OCI-LY3 (cell line): ENCODE results near the gene SYNGR2.

ENCODE experiments used
- CTCF ChIP-seq: fragments of 200-600, 300-600 bp; sonication (generic); IDR thresholded peaks from 2 replicates; pipeline ENCODE4 v1.5.1; 2014; ENCODE audit warnings: antibody characterized with exemption, low read length, low read depth
- EZH2phosphoT487 ChIP-seq: fragments of 200-600 bp; shearing (Covaris generic); IDR thresholded peaks from 2 replicates; pipeline ENCODE4 v1.6.1; 2018; ENCODE audit warnings: antibody characterized with exemption, mixed run types, low read depth

- TF ChIP-seq CTCF (no peak), EZH2phosphoT487 (no peak)
These were observed 20.9 kb upstream of the SYNGR2 start for GRCh38 chr17:78147315-78147998.
